ENCODE results near the gene MISP.

- TF ChIP-seq SMARCA5 (IDR thresholded peaks at IDR 0.05) (no peak), TCF7L2 (IDR thresholded peaks at IDR 0.05; ENCODE audit: low read depth, low read length) (no peak), EZH2 (IDR thresholded peaks at IDR 0.05; ENCODE audit: borderline replicate concordance, low read depth, low read length) (no peak), CLOCK (CRISPR knock-in tag; IDR thresholded peaks at IDR 0.05; ENCODE audit: borderline replicate concordance) (no peak), ZNF12 (CRISPR knock-in tag; IDR thresholded peaks at IDR 0.05) (no peak), ZNF274 (IDR thresholded peaks at IDR 0.05; ENCODE audit: borderline replicate concordance, low read depth, low read length) (no peak), CTCF (IDR thresholded peaks at IDR 0.05 in 2 of 3, conservative IDR thresholded peaks at IDR 0.05 in 1 of 3; ENCODE audit: insufficient read depth in 2 of 3, low read depth in 1 of 3, low read length in 3 of 3) (no peak), ILK (tag; IDR thresholded peaks at IDR 0.05; ENCODE audit: borderline replicate concordance, low read depth) (no peak), ZHX1 (conservative IDR thresholded peaks at IDR 0.05; ENCODE audit: low read length) (no peak), U2AF1 (optimal IDR thresholded peaks at IDR 0.05; ENCODE audit: low read depth, low read length) (no peak)
These were observed 25.3 kb upstream of the MISP start for GRCh38 chr19:725461-726089.
